ENCODE results near the gene SMARCAD1. TPM values are rescaled to one million over a fixed set of nuclear protein-coding genes. Genes with fewer than 3 reads are reported as not detected.
"Not testable (repeated sequence)": the region's sequence is repeated elsewhere in the genome, so short reads cannot be mapped to it uniquely, and the experiment has no call there.

SMARCAD1 gene
- total and polyA plus RNA-seq, 3 experiments from 2014 or later: 11.3 to 37.2 (median 37.2) TPM

DNA sequence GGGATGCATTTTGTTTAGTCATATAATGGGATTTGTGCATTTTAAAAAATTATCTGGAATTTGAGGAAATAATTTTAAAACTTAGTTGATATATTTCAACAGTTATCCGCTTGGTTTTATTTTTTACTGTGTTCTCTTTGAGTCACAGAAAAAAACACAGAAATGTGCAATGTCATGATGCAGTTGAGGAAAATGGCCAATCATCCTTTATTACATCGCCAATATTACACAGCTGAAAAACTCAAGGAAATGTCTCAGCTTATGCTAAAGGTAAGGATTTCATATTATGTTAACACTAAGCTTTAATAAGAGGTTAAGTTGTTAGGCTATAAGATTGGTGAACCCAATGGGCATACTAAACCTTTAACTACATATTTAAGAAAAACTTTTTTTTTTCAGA lies 71.1 kb downstream of the SMARCAD1 start:
- H3K36me3 ChIP-seq (ENCODE audit: insufficient read depth, low read length): peaks cover 27% of the 10 kb centered on the region
- POLR2A ChIA-PET: no interaction called here
- CTCF ChIA-PET: no interaction called here
- no peaks in the 10 kb centered on the region for H3K4me1 ChIP-seq (ENCODE audit: insufficient read depth, low read length)
- H3K9me3 ChIP-seq (ENCODE audit: low read length): no peaks in the 10 kb centered on the region
- DNase-seq: no peak
- Mint-ChIP-seq H3K36me3 (peaks cover 20 to 79% (median 32%) of the 10 kb centered on the region in 3 donors), H3K9me3 (no peaks in the 10 kb centered on the region), H3K4me1 (no peaks in the 10 kb centered on the region), H3K27ac (peak overlapping the region in 1 of 8 donors; percentile 47), H3K4me3 (no peak overlapping the region), H3K27me3 (no peaks in the 10 kb centered on the region)
- H3K27ac ChIP-seq (ENCODE audit: low read depth, low read length): no peak overlapping the region
- no peaks in the 10 kb centered on the region for H3K27me3 ChIP-seq (ENCODE audit: insufficient read depth, low read length, poor library complexity, severe bottlenecking)
- H3K4me3 ChIP-seq (ENCODE audit: low read length): no peak overlapping the region

DNA sequence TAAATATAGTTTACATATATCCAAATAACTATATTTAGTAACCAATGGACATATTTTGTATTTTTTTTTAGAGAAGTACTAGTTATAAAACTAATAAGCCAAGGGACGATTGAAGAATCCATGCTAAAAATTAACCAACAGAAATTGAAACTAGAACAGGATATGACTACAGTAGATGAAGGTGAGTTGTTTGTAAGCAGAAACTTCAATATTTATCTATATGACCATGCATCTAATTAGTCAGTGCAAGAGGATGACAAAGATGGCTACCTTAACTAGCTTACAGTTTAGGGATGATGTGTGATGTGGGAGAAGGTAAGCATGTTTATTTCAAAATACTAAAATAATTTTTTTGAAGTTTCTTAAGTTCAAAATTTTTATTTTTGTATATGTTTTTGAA lies 77.2 kb downstream of the SMARCAD1 start:
- Mint-ChIP-seq H3K27ac (no peak overlapping the region), H3K27me3 (no peaks in the 10 kb centered on the region), H3K4me3 (no peak overlapping the region), H3K4me1 (no peaks in the 10 kb centered on the region), H3K9me3 (no peaks in the 10 kb centered on the region), H3K36me3 (peaks cover 26 to 76% (median 37%) of the 10 kb centered on the region in 3 donors)
- Histone ChIP-seq H3K27ac (ENCODE audit: low read depth, low read length) (no peak overlapping the region), H3K4me1 (ENCODE audit: insufficient read depth, low read length) (no peaks in the 10 kb centered on the region), H3K36me3 (ENCODE audit: insufficient read depth, low read length) (peaks cover 7% of the 10 kb centered on the region), H3K4me3 (ENCODE audit: low read length) (no peak overlapping the region), H3K9me3 (ENCODE audit: low read length) (no peaks in the 10 kb centered on the region), H3K27me3 (ENCODE audit: insufficient read depth, low read length, poor library complexity, severe bottlenecking) (no peaks in the 10 kb centered on the region)
- ChIA-PET POLR2A (no interaction called here), CTCF (no interaction called here)
- no peak for DNase-seq

DNA sequence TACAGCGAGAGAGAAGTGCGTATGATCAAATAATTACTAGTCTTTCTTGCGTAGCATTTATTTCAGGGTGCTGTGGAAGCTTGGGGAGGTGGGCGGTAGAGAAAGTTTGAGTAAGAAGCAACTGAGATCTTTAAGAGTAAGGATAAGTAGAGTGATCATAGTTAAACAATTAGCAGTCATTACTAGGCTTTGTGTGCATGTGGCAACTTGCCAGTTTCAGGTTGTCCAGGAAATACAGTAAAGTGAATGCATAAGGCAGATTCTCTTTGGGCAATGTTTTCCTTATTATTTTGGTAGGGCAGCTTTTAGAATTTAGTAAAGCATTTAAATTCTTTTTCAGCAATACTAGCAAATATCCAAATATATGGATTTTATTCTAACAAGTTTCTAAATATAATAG lies 78.0 kb downstream of the SMARCAD1 start:
- no peaks in the 10 kb centered on the region for H3K9me3 ChIP-seq (ENCODE audit: low read length)
- no peaks in the 10 kb centered on the region for H3K9me3 Mint-ChIP-seq
- no peak overlapping the region for H3K27ac ChIP-seq (ENCODE audit: low read depth, low read length)
- H3K4me1 ChIP-seq (ENCODE audit: insufficient read depth, low read length): no peaks in the 10 kb centered on the region
- H3K4me1 Mint-ChIP-seq: no peaks in the 10 kb centered on the region
- H3K4me3 Mint-ChIP-seq: no peak overlapping the region
- no peaks in the 10 kb centered on the region for H3K27me3 ChIP-seq (ENCODE audit: insufficient read depth, low read length, poor library complexity, severe bottlenecking)
- H3K36me3 Mint-ChIP-seq: peaks cover 25 to 76% (median 39%) of the 10 kb centered on the region in 3 donors
- H3K36me3 ChIP-seq (ENCODE audit: insufficient read depth, low read length): peaks cover 5% of the 10 kb centered on the region
- H3K4me3 ChIP-seq (ENCODE audit: low read length): no peak overlapping the region
- H3K27me3 Mint-ChIP-seq: no peaks in the 10 kb centered on the region
- ChIA-PET POLR2A (no interaction called here), CTCF (no interaction called here)
- no peak for DNase-seq
- H3K27ac Mint-ChIP-seq: peak overlapping the region in 1 of 8 donors; percentile 67

DNA sequence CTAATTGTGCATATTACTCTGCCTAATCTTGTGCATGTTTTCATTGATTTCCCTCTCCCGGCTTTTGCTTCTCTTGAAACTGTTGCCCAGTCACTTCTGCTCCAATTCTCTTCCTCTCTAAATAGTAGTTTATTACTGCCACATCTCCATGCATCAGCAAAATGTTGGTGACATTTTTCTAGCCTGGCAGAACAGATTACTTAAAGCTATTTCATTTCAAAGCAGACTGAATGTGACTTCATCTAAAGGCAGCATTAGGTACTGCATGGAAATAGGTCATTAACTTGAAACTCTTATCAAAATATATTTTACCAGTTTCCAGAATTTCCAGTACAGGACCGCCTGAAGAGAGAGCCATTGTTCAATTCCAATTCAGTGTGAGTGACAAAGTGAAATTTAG lies 82.6 kb downstream of the SMARCAD1 start:
- H3K9me3 ChIP-seq (ENCODE audit: low read length): no peaks in the 10 kb centered on the region
- no peaks in the 10 kb centered on the region for H3K4me1 Mint-ChIP-seq
- no peak overlapping the region for H3K4me3 ChIP-seq (ENCODE audit: low read length)
- no peaks in the 10 kb centered on the region for H3K9me3 Mint-ChIP-seq
- no peaks in the 10 kb centered on the region for H3K27me3 ChIP-seq (ENCODE audit: insufficient read depth, low read length, poor library complexity, severe bottlenecking)
- H3K27me3 Mint-ChIP-seq: no peaks in the 10 kb centered on the region
- DNase-seq: no peak
- POLR2A ChIA-PET: no interaction called here
- peak overlapping the region in 1 of 8 donors; percentile 32 for H3K27ac Mint-ChIP-seq
- H3K4me3 Mint-ChIP-seq: no peak overlapping the region
- H3K36me3 ChIP-seq (ENCODE audit: insufficient read depth, low read length): no peaks in the 10 kb centered on the region
- H3K27ac ChIP-seq (ENCODE audit: low read depth, low read length): no peak overlapping the region
- CTCF ChIA-PET: no interaction called here
- no peaks in the 10 kb centered on the region for H3K4me1 ChIP-seq (ENCODE audit: insufficient read depth, low read length)
- H3K36me3 Mint-ChIP-seq: peaks cover 18 to 61% (median 37%) of the 10 kb centered on the region in 3 donors

DNA sequence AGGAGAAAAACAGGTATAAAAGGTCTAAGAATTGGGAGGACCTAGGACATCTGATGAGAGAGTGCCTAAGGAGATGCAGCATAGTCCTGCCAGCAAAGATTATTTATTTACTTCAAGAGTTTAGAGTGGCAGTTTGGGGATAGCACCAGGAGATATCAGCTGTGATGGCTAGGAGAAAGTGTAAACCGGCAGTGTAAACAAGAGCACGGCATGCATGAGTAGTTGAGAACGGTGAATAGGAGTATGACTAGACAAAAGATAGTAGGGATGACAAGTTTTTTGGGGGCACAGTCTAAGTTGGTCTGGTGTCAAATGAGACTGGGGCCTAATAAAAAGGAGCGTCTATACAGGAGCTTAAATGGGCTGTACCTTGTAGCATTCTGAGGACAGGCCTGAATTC lies 86.3 kb downstream of the SMARCAD1 start:
- CTCF ChIA-PET; H3K9me3 Mint-ChIP-seq; H3K4me1 Mint-ChIP-seq; H3K27me3 Mint-ChIP-seq; DNase-seq; H3K27ac ChIP-seq (ENCODE audit: low read depth, low read length); H3K4me1 ChIP-seq (ENCODE audit: insufficient read depth, low read length); H3K4me3 Mint-ChIP-seq; H3K4me3 ChIP-seq (ENCODE audit: low read length); H3K9me3 ChIP-seq (ENCODE audit: low read length); H3K36me3 ChIP-seq (ENCODE audit: insufficient read depth, low read length); POLR2A ChIA-PET; H3K27me3 ChIP-seq (ENCODE audit: insufficient read depth, low read length, poor library complexity, severe bottlenecking): not testable (repeated sequence)
- Mint-ChIP-seq H3K36me3 (peaks cover 9 to 31% (median 21%) of the 10 kb centered on the region in 3 donors), H3K27ac (peak overlapping the region in 1 of 8 donors; percentile 59)

- POLR2A ChIA-PET; H3K4me3 Mint-ChIP-seq; H3K9me3 ChIP-seq (ENCODE audit: low read length); H3K27ac Mint-ChIP-seq; DNase-seq; CTCF ChIA-PET; H3K9me3 Mint-ChIP-seq; H3K4me1 Mint-ChIP-seq; H3K36me3 ChIP-seq (ENCODE audit: insufficient read depth, low read length); H3K4me3 ChIP-seq (ENCODE audit: low read length); H3K27me3 Mint-ChIP-seq; H3K27ac ChIP-seq (ENCODE audit: low read depth, low read length); H3K27me3 ChIP-seq (ENCODE audit: insufficient read depth, low read length, poor library complexity, severe bottlenecking); H3K4me1 ChIP-seq (ENCODE audit: insufficient read depth, low read length): not testable (repeated sequence)
- peaks cover 9 to 18% (median 11%) of the 10 kb centered on the region in 3 donors for H3K36me3 Mint-ChIP-seq
These were observed 87.8 kb downstream of the SMARCAD1 start for GRCh38 chr4:94295473-94295872.

DNA sequence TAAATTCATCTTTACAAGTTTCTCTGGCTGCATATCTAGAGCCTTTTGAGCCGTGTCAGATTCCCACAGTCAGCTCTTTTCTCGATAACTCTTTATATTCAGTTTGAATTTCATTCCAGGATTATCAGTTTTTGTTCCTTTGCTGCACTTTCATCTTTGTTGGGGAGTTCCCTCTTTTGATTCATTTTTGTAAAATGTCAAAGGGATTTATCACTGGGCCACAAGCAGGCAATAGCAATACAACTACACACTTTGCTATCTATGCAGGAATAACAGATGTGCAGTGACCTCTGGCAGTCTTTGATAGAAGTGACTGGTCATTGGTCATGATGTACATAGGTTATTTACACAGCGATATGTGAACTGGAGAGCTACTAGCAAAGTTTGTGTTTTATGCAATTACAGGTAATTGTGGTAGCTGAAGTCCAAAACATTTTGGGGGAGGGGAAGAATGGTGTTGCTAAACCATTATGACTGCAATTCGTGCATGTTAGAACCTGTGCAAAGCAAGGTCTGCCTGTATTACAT lies 91.1 kb downstream of the SMARCAD1 start:
- no peaks in the 10 kb centered on the region for H3K36me3 Mint-ChIP-seq
- Histone ChIP-seq H3K36me3 (ENCODE audit: insufficient read depth, low read length) (no peaks in the 10 kb centered on the region), H3K9me3 (ENCODE audit: low read length) (no peaks in the 10 kb centered on the region), H3K27ac (ENCODE audit: low read depth, low read length) (no peak overlapping the region), H3K27me3 (ENCODE audit: insufficient read depth, low read length, poor library complexity, severe bottlenecking) (no peaks in the 10 kb centered on the region), H3K4me3 (ENCODE audit: low read length) (no peak overlapping the region), H3K4me1 (ENCODE audit: insufficient read depth, low read length) (no peaks in the 10 kb centered on the region)
- peak overlapping the region in 1 of 8 donors; percentile 1 for H3K27ac Mint-ChIP-seq
- no peak for DNase-seq
- H3K9me3 Mint-ChIP-seq: no peaks in the 10 kb centered on the region
- no peaks in the 10 kb centered on the region for H3K4me1 Mint-ChIP-seq
- no peaks in the 10 kb centered on the region for H3K27me3 Mint-ChIP-seq
- POLR2A ChIA-PET: no interaction called here
- CTCF ChIA-PET: no interaction called here
- H3K4me3 Mint-ChIP-seq: no peak overlapping the region

GRCh38 chr4:94302191-94302590 lies 94.5 kb downstream of the SMARCAD1 start:
- Histone ChIP-seq H3K27me3 (ENCODE audit: insufficient read depth, low read length, poor library complexity, severe bottlenecking) (no peaks in the 10 kb centered on the region), H3K4me3 (ENCODE audit: low read length) (no peak overlapping the region), H3K27ac (ENCODE audit: low read depth, low read length) (no peak overlapping the region), H3K4me1 (ENCODE audit: insufficient read depth, low read length) (no peaks in the 10 kb centered on the region), H3K36me3 (ENCODE audit: insufficient read depth, low read length) (no peaks in the 10 kb centered on the region), H3K9me3 (ENCODE audit: low read length) (no peaks in the 10 kb centered on the region)
- DNase-seq: no peak
- no peak overlapping the region for H3K4me3 Mint-ChIP-seq
- H3K27ac Mint-ChIP-seq: no peak overlapping the region
- H3K27me3 Mint-ChIP-seq: no peaks in the 10 kb centered on the region
- no peaks in the 10 kb centered on the region for H3K9me3 Mint-ChIP-seq
- no peaks in the 10 kb centered on the region for H3K4me1 Mint-ChIP-seq
- H3K36me3 Mint-ChIP-seq: no peaks in the 10 kb centered on the region
- ChIA-PET CTCF (no interaction called here), POLR2A (no interaction called here)

All from CD8-positive, alpha-beta memory T cell (primary cell).